ENCODE data around the gene STOML2. TPM values are rescaled to one million over a fixed set of nuclear protein-coding genes. Genes with fewer than 3 reads are reported as not detected.
A peak's percentile ranks its signal among the peaks of the same experiment; 100 is the strongest.

STOML2 gene
- total and polyA plus RNA-seq, 9 of the 15 experiments (the other 6 are each of a cell fraction or from before 2014, with no cell fraction given) = 110 to 220 (median 174) TPM

- TF ChIP-seq ZNF407 (IDR thresholded peaks at IDR 0.05; ENCODE audit: low read depth) = no peak
- no peak for TF ChIP-seq CBX5 (IDR thresholded peaks at IDR 0.05; ENCODE audit: borderline replicate concordance, low read depth)
- no peak for TF ChIP-seq ZNF197 (CRISPR knock-in tag; IDR thresholded peaks at IDR 0.05; ENCODE audit: low read depth)
- no peak for TF ChIP-seq DACH1 (IDR thresholded peaks at IDR 0.05; ENCODE audit: partially characterized antibody)
- TF ChIP-seq RBFOX2 (IDR thresholded peaks at IDR 0.05; ENCODE audit: low read depth, low read length) = peak; percentile 64
- TF ChIP-seq ZBTB26 (CRISPR knock-in tag; IDR thresholded peaks at IDR 0.05) = no peak
- no peak for TF ChIP-seq ZNF133 (CRISPR knock-in tag; IDR thresholded peaks at IDR 0.05)
- TF ChIP-seq RERE (CRISPR knock-in tag; IDR thresholded peaks at IDR 0.05; ENCODE audit: borderline replicate concordance) = no peak
- no peak for TF ChIP-seq ZNF79 (CRISPR knock-in tag; IDR thresholded peaks at IDR 0.05; ENCODE audit: low read depth)
- peak; percentile 37 for TF ChIP-seq POLR2B (IDR thresholded peaks at IDR 0.05; ENCODE audit: low read depth, partially characterized antibody)
Observed at GRCh38 chr9:35115680-35116538, 13.0 kb upstream of the STOML2 start, which contains the start of gene ATOSB (continued).
